H1 (cell line): ENCODE results near the gene HKDC1.

ENCODE experiments used
- CREB1 ChIP-seq: IDR thresholded peaks from 2 replicates; pipeline ENCODE4 v1.6.1; 2012; ENCODE audit warnings: inconsistent platforms
- CTCF ChIP-seq, 3 experiments: IDR thresholded peaks; 1 replicate in 2 of 3; 2 replicates in 1 of 3; pipeline versions ENCODE4 v1.5.1 to v1.6.1; 2011; ENCODE audit warnings: low read length in 3 of 3, mild to moderate bottlenecking in 3 of 3, inconsistent platforms in 2 of 3, low read depth in 1 of 3, moderate library complexity in 1 of 3; ENCODE audit not compliant: insufficient read depth in 1 of 3; ENCODE audit errors: control extremely low read depth in 1 of 3
- EP300 ChIP-seq, 2 experiments: IDR thresholded peaks; 1 replicate in 1 of 2; 2 replicates in 1 of 2; pipeline ENCODE4 v1.6.1; 2011 to 2012; ENCODE audit warnings: low read depth in 2 of 2, low read length in 2 of 2, mild to moderate bottlenecking in 2 of 2, borderline replicate concordance in 1 of 2, inconsistent platforms in 1 of 2, moderate library complexity in 1 of 2
- EZH2 ChIP-seq: fragments of 200-600 bp; sonication (generic); IDR thresholded peaks from 2 replicates; pipeline ENCODE4 v1.7.1; 2012; ENCODE audit warnings: low read depth, mild to moderate bottlenecking, moderate library complexity, low read length, inconsistent platforms; ENCODE audit not compliant: severe bottlenecking
- GABPA ChIP-seq: IDR thresholded peaks from 2 replicates; pipeline ENCODE4 v1.6.1; 2011; ENCODE audit warnings: mild to moderate bottlenecking, low read length, moderate library complexity, borderline replicate concordance; ENCODE audit not compliant: insufficient read depth
- MAFK ChIP-seq: IDR thresholded peaks from 2 replicates; pipeline ENCODE4 v1.6.1; 2012; ENCODE audit warnings: low read depth, mild to moderate bottlenecking, improper control_type of control experiment, low read length
- NANOG ChIP-seq: IDR thresholded peaks from 2 replicates; pipeline ENCODE4 v1.6.1; 2011; ENCODE audit warnings: low read length, low read depth, mild to moderate bottlenecking, inconsistent platforms; ENCODE audit not compliant: insufficient read depth, poor library complexity, severe bottlenecking
- POLR2A ChIP-seq, 2 experiments: IDR thresholded peaks; 1 replicate in 1 of 2; 2 replicates in 1 of 2; pipeline ENCODE4 v1.6.1; 2011; ENCODE audit warnings: low read depth in 2 of 2, low read length in 2 of 2, mild to moderate bottlenecking in 2 of 2; ENCODE audit errors: control extremely low read depth in 1 of 2
- POLR2AphosphoS5 ChIP-seq: IDR thresholded peaks from 2 replicates; pipeline ENCODE4 v1.6.1; 2011; ENCODE audit warnings: low read depth, low read length
- RAD21 ChIP-seq, 2 experiments: IDR thresholded peaks in 1 of 2; conservative IDR thresholded peaks in 1 of 2; 2 replicates each; pipeline ENCODE4 v1.6.1; 2011; ENCODE audit warnings: low read depth in 2 of 2, low read length in 2 of 2, improper control_type of control experiment in 1 of 2, inconsistent platforms in 1 of 2, mild to moderate bottlenecking in 1 of 2, moderate library complexity in 1 of 2
- RNF2 ChIP-seq: fragments of 200-900, 300-1000 bp; sonication (generic); IDR thresholded peaks from 2 replicates; pipeline ENCODE4 v1.7.1; 2016; ENCODE audit warnings: borderline replicate concordance, low read depth, mild to moderate bottlenecking, antibody characterized with exemption, low read length; ENCODE audit not compliant: poor library complexity, severe bottlenecking; ENCODE audit errors: missing control alignments
- SIN3A ChIP-seq, 2 experiments: IDR thresholded peaks in 1 of 2; conservative IDR thresholded peaks in 1 of 2; 2 replicates each; pipeline ENCODE4 v1.6.1; 2011 to 2012; ENCODE audit warnings: low read length in 2 of 2, improper control_type of control experiment in 1 of 2, low read depth in 1 of 2, mild to moderate bottlenecking in 1 of 2
- TAF1 ChIP-seq: IDR thresholded peaks from 2 replicates; pipeline ENCODE4 v1.6.1; 2011; ENCODE audit warnings: mild to moderate bottlenecking, low read depth, low read length
- TCF12 ChIP-seq: IDR thresholded peaks from 2 replicates; pipeline ENCODE4 v1.6.1; 2011; ENCODE audit warnings: low read depth, mild to moderate bottlenecking, low read length

GRCh38 chr10:69242040-69242851, 22.1 kb downstream of the HKDC1 start:
- TF ChIP-seq EZH2 (no peak), CTCF (IDR thresholded peaks at IDR 0.05; ENCODE audit: control extremely low read depth in 1 of 3, insufficient read depth in 1 of 3, low read depth in 1 of 3, low read length in 3 of 3) (no peak), POLR2A (IDR thresholded peaks at IDR 0.05; ENCODE audit: control extremely low read depth in 1 of 2, low read depth in 2 of 2, low read length in 2 of 2) (no peak), CREB1 (no peak), GABPA (no peak), NANOG (no peak), TAF1 (no peak), TCF12 (no peak), RNF2 (no peak), SIN3A (conservative IDR thresholded peaks at IDR 0.05 in 1 of 2, IDR thresholded peaks at IDR 0.05 in 1 of 2; ENCODE audit: low read depth in 1 of 2, low read length in 2 of 2) (no peak), MAFK (no peak), EP300 (IDR thresholded peaks at IDR 0.05; ENCODE audit: borderline replicate concordance in 1 of 2, low read depth in 2 of 2, low read length in 2 of 2) (no peak), RAD21 (IDR thresholded peaks at IDR 0.05 in 1 of 2, conservative IDR thresholded peaks at IDR 0.05 in 1 of 2; ENCODE audit: low read depth in 2 of 2, low read length in 2 of 2) (no peak), POLR2AphosphoS5 (no peak)
